HCT116 (cell line): ENCODE measurements around the gene KRT6A. TPM values are rescaled to one million over a fixed set of nuclear protein-coding genes. Genes with fewer than 3 reads are reported as not detected.

Experiments used
- ATAC-seq: fragments of 200-7000 bp; cut with Tn5 transposase; 2 replicates; pipeline ENCODE4 v1.9.1; 2020; ENCODE audit warnings: mild to moderate bottlenecking, moderate library complexity
- BruUV-seq: library from RNA; stranded (reverse); fragments of 400-500 nt; replicated peaks from 2 replicates; lab custom pipeline; 2021; lab: Mats Ljungman, UMichigan
- CTCF ChIA-PET: fragments of 300-600 bp; sonication (Branson Sonifier 250); formaldehyde crosslinking; loops from one replicate; lab custom pipeline; 2021; ENCODE audit warnings: antibody characterized with exemption; lab: Charles Lee
- POLR2A ChIA-PET: fragments of 300-600, 350-600 bp; sonication (Branson Sonifier 250); formaldehyde crosslinking; loops from one replicate; lab custom pipeline; 2021; ENCODE audit warnings: antibody characterized with exemption; lab: Charles Lee
- RAD21 ChIA-PET, 2 experiments: fragments of 300-600 bp; sonication (Branson Sonifier 250); formaldehyde crosslinking; loops; one replicate each; lab custom pipeline; 2023; ENCODE audit warnings: low total read pairs in 2 of 2; ENCODE audit not compliant: uncharacterized antibody in 2 of 2, unreplicated experiment in 2 of 2, low non-redundant PET in 1 of 2; lab: Charles Lee
- DNase-seq: peaks from one replicate; pipeline ENCODE4 v3.0.0-alpha.2; 2010; ENCODE audit warnings: low read depth, low spot score
- H2AFZ ChIP-seq: fragments of 200-600 bp; shearing (Covaris generic), sonication (generic); 2 replicates; pipeline ENCODE4 v1.6.1; 2017; ENCODE audit warnings: low read depth, mixed run types, mixed read lengths, antibody characterized with exemption, low read length; ENCODE audit not compliant: poor library complexity, severe bottlenecking
- H3K27ac ChIP-seq: 2 replicates; pipeline ENCODE4 v1.5.1; 2012; ENCODE audit warnings: low read depth, low read length
- H3K27me3 ChIP-seq: fragments of 200-600 bp; sonication (generic); 2 replicates; pipeline ENCODE4 v1.6.1; 2016; ENCODE audit warnings: mixed run types, low read length, mixed read lengths; ENCODE audit not compliant: insufficient read depth
- H3K36me3 ChIP-seq, 2 experiments: fragments of 200-500 bp in 1 of 2; fragments of 200-600 bp in 1 of 2; sonication (Bioruptor generic) in 1 of 2; sonication (generic) in 1 of 2; 2 replicates each; pipeline versions ENCODE4 v1.5.1 to v1.6.1; 2014 to 2016; ENCODE audit warnings: low read length in 2 of 2, inconsistent platforms in 1 of 2, mixed read lengths in 1 of 2, mixed run types in 1 of 2; ENCODE audit not compliant: insufficient read depth in 2 of 2, control insufficient read depth in 1 of 2
- H3K4me1 ChIP-seq, 2 experiments: fragments of 200-600 bp in 1 of 2; sonication (generic) in 1 of 2; 2 replicates each; pipeline versions ENCODE4 v1.5.1 to v1.6.1; 2012 to 2017; ENCODE audit warnings: low read length in 2 of 2, inconsistent platforms in 1 of 2, mild to moderate bottlenecking in 1 of 2, mixed read lengths in 1 of 2, mixed run types in 1 of 2, moderate library complexity in 1 of 2; ENCODE audit not compliant: insufficient read depth in 2 of 2, control insufficient read depth in 1 of 2
- H3K4me2 ChIP-seq: fragments of 200-600 bp; sonication (generic); 2 replicates; pipeline ENCODE4 v1.6.1; 2017; ENCODE audit warnings: mixed run types, low read length, mixed read lengths
- H3K4me3 ChIP-seq, 2 experiments: fragments of 200-600 bp in 1 of 2; sonication (generic) in 1 of 2; replicated peaks in 1 of 2; 2 replicates each; pipeline ENCODE4 v1.5.1; 2011 to 2016; ENCODE audit warnings: low read length in 2 of 2, control low read depth in 1 of 2, low read depth in 1 of 2, mild to moderate bottlenecking in 1 of 2, mixed read lengths in 1 of 2, mixed run types in 1 of 2
- H3K79me2 ChIP-seq: fragments of 200-600 bp; sonication (generic); 2 replicates; pipeline ENCODE4 v1.6.1; 2017; ENCODE audit warnings: mild to moderate bottlenecking, mixed run types, low read length, moderate library complexity, mixed read lengths; ENCODE audit not compliant: insufficient read depth
- H3K9ac ChIP-seq: fragments of 200-600 bp; sonication (generic); 2 replicates; pipeline ENCODE4 v1.6.1; 2016; ENCODE audit warnings: low read length, mixed read lengths
- H3K9me2 ChIP-seq: fragments of 200-600 bp; sonication (generic), shearing (Covaris generic); 2 replicates; pipeline ENCODE4 v1.6.1; 2017; ENCODE audit warnings: mixed run types, mild to moderate bottlenecking, moderate library complexity; ENCODE audit not compliant: insufficient read depth
- H3K9me3 ChIP-seq, 2 experiments: fragments of 200-500 bp in 1 of 2; fragments of 200-600 bp in 1 of 2; sonication (Bioruptor generic) in 1 of 2; sonication (generic) in 1 of 2; 2 replicates each; pipeline ENCODE4 v1.6.1; 2014 to 2017; ENCODE audit warnings: low read length in 2 of 2, mixed read lengths in 2 of 2, inconsistent platforms in 1 of 2, low read depth in 1 of 2, mild to moderate bottlenecking in 1 of 2, mixed run types in 1 of 2, moderate library complexity in 1 of 2; ENCODE audit not compliant: control insufficient read depth in 1 of 2, insufficient read depth in 1 of 2
- H4K20me1 ChIP-seq: fragments of 200-600 bp; sonication (generic), shearing (Covaris generic); 2 replicates; pipeline ENCODE4 v1.6.1; 2017; ENCODE audit warnings: mixed run types, mild to moderate bottlenecking, moderate library complexity; ENCODE audit not compliant: insufficient read depth
- ATF3 ChIP-seq: IDR thresholded peaks from 2 replicates; pipeline ENCODE4 v1.6.1; 2012
- CBX3 ChIP-seq: IDR thresholded peaks from 2 replicates; pipeline ENCODE4 v1.6.1; 2012; ENCODE audit warnings: low read depth
- CEBPB ChIP-seq: IDR thresholded peaks from 2 replicates; pipeline ENCODE4 v1.6.1; 2012; ENCODE audit warnings: low read depth
- EGR1 ChIP-seq: IDR thresholded peaks from 2 replicates; pipeline ENCODE4 v1.6.1; 2012; ENCODE audit warnings: low read depth
- ELF1 ChIP-seq: IDR thresholded peaks from 2 replicates; pipeline ENCODE4 v1.6.1; 2012; ENCODE audit warnings: low read depth, borderline replicate concordance
- EZH2 ChIP-seq: fragments of 200-600 bp; sonication (generic); IDR thresholded peaks from 2 replicates; pipeline ENCODE4 v1.6.1; 2017; ENCODE audit warnings: antibody characterized with exemption, mixed run types
- FOSL1 ChIP-seq: IDR thresholded peaks from 2 replicates; pipeline ENCODE4 v1.6.1; 2012; ENCODE audit warnings: low read depth
- JUND ChIP-seq: IDR thresholded peaks from 2 replicates; pipeline ENCODE4 v1.6.1; 2012
- POLR2A ChIP-seq: IDR thresholded peaks from 2 replicates; pipeline ENCODE4 v1.7.0; 2011; ENCODE audit warnings: borderline replicate concordance; ENCODE audit not compliant: insufficient read depth, insufficient read length; ENCODE audit errors: extremely low read depth
- POLR2AphosphoS5 ChIP-seq: IDR thresholded peaks from 2 replicates; pipeline ENCODE4 v1.6.1; 2011; ENCODE audit warnings: mild to moderate bottlenecking, low read depth, low read length, moderate library complexity
- RAD21 ChIP-seq: IDR thresholded peaks from 2 replicates; pipeline ENCODE4 v1.6.1; 2012; ENCODE audit warnings: low read depth, mild to moderate bottlenecking
- REST ChIP-seq: IDR thresholded peaks from 2 replicates; pipeline ENCODE4 v1.6.1; 2012; ENCODE audit warnings: low read depth
- SIN3A ChIP-seq: IDR thresholded peaks from 2 replicates; pipeline ENCODE4 v1.6.1; 2012; ENCODE audit warnings: low read depth
- SP1 ChIP-seq: IDR thresholded peaks from 2 replicates; pipeline ENCODE4 v1.6.1; 2012; ENCODE audit warnings: low read depth
- TCF7L2 ChIP-seq: IDR thresholded peaks from 2 replicates; pipeline ENCODE4 v1.7.0; 2011; ENCODE audit warnings: borderline replicate concordance, inconsistent platforms; ENCODE audit not compliant: insufficient read depth, insufficient read length; ENCODE audit errors: extremely low read depth
- YY1 ChIP-seq: IDR thresholded peaks from 2 replicates; pipeline ENCODE4 v1.6.1; 2011; ENCODE audit warnings: low read length, low read depth, moderate library complexity, mild to moderate bottlenecking; ENCODE audit not compliant: insufficient replicate concordance; ENCODE audit errors: extremely low read depth
- ZNF274 ChIP-seq: fragments of 200-500 bp; sonication (Bioruptor generic); IDR thresholded peaks from 2 replicates; pipeline ENCODE4 v1.6.1; 2014; ENCODE audit warnings: mild to moderate bottlenecking, low read depth, low read length, inconsistent platforms
- intact Hi-C: fragments of 100-400 bp; cut with micrococcal nuclease; formaldehyde crosslinking; loops from 2 replicates; pipeline ENCODE4 v1.10.0; 2022
- total RNA-seq: library from RNA; stranded (reverse); gene quantifications from one replicate; pipeline ENCODE4 v1.2.1, GENCODE V29; 2021; ENCODE audit not compliant: unreplicated experiment
- TF ChIP-seq, protein P1 (sequence below), 3 experiments: fragments of 200-600 bp in 1 of 3; sonication (generic) in 1 of 3; IDR thresholded peaks in 2 of 3; conservative IDR thresholded peaks in 1 of 3; 2 replicates each; pipeline ENCODE4 v1.5.1; 2012 to 2017; ENCODE audit warnings: low read depth in 2 of 3, low read length in 2 of 3, antibody characterized with exemption in 1 of 3, borderline replicate concordance in 1 of 3, control low read depth in 1 of 3, mild to moderate bottlenecking in 1 of 3, mixed read lengths in 1 of 3, mixed run types in 1 of 3, moderate library complexity in 1 of 3; ENCODE audit not compliant: insufficient read depth in 1 of 3
- TF ChIP-seq, protein P2 (sequence below): IDR thresholded peaks from 2 replicates; pipeline ENCODE4 v1.6.1; 2011; ENCODE audit warnings: mild to moderate bottlenecking, low read length, moderate library complexity; ENCODE audit not compliant: insufficient replicate concordance; ENCODE audit errors: extremely low read depth
- TF ChIP-seq, protein P3 (sequence below): IDR thresholded peaks from 2 replicates; pipeline ENCODE4 v1.6.1; 2012

KRT6A gene
- total RNA-seq, 1 experiment from 2014 or later, result 0.66 TPM

DNA sequence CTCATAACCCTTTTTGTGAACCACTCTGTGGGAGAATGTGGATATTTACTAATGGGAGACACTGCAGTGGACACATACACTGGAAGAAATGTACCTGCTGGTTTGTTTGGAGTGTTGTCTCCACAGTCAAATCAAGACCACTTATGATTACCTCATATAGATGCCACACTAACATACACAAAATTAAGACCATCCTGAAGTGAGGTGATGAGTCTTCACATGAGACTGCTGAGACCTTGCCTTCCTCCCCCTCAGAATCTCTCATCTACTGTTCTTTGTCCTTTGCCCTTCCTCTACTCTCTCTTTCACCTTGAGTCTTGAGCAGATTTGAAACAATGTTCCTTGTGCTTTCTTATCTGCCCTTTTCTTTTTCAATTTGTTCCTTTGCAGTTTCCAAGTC lies 4.3 kb downstream of the KRT6A start:
- Histone ChIP-seq H3K9ac (no peak overlapping the region), H3K27ac (no peak overlapping the region), H4K20me1 (no peaks in the 10 kb centered on the region), H3K4me2 (no peak overlapping the region), H3K9me2 (no peaks in the 10 kb centered on the region), H3K4me1 (peaks cover 0 to 8% of the 10 kb centered on the region in 2 experiments; a peak in 1 of 4 replicates), H3K79me2 (no peaks in the 10 kb centered on the region), H3K27me3 (no peaks in the 10 kb centered on the region), H3K36me3 (no peaks in the 10 kb centered on the region), H3K9me3 (no peaks in the 10 kb centered on the region), H2AFZ (no peak overlapping the region), H3K4me3 (no peak overlapping the region)
- DNase-seq, result no peak
- CTCF ChIA-PET, result no interaction called here
- TF ChIP-seq, protein P1, sequence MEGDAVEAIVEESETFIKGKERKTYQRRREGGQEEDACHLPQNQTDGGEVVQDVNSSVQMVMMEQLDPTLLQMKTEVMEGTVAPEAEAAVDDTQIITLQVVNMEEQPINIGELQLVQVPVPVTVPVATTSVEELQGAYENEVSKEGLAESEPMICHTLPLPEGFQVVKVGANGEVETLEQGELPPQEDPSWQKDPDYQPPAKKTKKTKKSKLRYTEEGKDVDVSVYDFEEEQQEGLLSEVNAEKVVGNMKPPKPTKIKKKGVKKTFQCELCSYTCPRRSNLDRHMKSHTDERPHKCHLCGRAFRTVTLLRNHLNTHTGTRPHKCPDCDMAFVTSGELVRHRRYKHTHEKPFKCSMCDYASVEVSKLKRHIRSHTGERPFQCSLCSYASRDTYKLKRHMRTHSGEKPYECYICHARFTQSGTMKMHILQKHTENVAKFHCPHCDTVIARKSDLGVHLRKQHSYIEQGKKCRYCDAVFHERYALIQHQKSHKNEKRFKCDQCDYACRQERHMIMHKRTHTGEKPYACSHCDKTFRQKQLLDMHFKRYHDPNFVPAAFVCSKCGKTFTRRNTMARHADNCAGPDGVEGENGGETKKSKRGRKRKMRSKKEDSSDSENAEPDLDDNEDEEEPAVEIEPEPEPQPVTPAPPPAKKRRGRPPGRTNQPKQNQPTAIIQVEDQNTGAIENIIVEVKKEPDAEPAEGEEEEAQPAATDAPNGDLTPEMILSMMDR (IDR thresholded peaks at IDR 0.05 in 2 of 3, conservative IDR thresholded peaks at IDR 0.05 in 1 of 3; ENCODE audit: borderline replicate concordance in 1 of 3, insufficient read depth in 1 of 3, low read depth in 2 of 3, low read length in 2 of 3), result no peak
- no peak for TF ChIP-seq CEBPB
- TF ChIP-seq JUND, result no peak
- no peak for TF ChIP-seq ZNF274
- TF ChIP-seq EGR1, result no peak
- TF ChIP-seq, protein P2, sequence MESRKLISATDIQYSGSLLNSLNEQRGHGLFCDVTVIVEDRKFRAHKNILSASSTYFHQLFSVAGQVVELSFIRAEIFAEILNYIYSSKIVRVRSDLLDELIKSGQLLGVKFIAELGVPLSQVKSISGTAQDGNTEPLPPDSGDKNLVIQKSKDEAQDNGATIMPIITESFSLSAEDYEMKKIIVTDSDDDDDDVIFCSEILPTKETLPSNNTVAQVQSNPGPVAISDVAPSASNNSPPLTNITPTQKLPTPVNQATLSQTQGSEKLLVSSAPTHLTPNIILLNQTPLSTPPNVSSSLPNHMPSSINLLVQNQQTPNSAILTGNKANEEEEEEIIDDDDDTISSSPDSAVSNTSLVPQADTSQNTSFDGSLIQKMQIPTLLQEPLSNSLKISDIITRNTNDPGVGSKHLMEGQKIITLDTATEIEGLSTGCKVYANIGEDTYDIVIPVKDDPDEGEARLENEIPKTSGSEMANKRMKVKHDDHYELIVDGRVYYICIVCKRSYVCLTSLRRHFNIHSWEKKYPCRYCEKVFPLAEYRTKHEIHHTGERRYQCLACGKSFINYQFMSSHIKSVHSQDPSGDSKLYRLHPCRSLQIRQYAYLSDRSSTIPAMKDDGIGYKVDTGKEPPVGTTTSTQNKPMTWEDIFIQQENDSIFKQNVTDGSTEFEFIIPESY, result no peak
- no peak for TF ChIP-seq ELF1
- TF ChIP-seq ATF3, result no peak
- TF ChIP-seq, protein P3, sequence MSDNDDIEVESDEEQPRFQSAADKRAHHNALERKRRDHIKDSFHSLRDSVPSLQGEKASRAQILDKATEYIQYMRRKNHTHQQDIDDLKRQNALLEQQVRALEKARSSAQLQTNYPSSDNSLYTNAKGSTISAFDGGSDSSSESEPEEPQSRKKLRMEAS, result no peak
- no peak for TF ChIP-seq FOSL1
- no peak for TF ChIP-seq RAD21
- TF ChIP-seq SIN3A, result no peak
- TF ChIP-seq POLR2AphosphoS5, result no peak
- no peak for TF ChIP-seq TCF7L2
- TF ChIP-seq REST, result no peak
- no peak for TF ChIP-seq EZH2
- TF ChIP-seq CBX3, result no peak
- no peak for TF ChIP-seq YY1
- no peak for TF ChIP-seq SP1
- no peak for TF ChIP-seq POLR2A
- no TSS peak for BruUV-seq
- intact Hi-C loops, result no loop called here
- POLR2A ChIA-PET, result no interaction called here
- no peak for ATAC-seq
- RAD21 ChIA-PET, result no interaction called here
